PC-9 (cell line): ENCODE data around the gene DLGAP1. TPM values are rescaled to one million over a fixed set of nuclear protein-coding genes. Genes with fewer than 3 reads are reported as not detected.

Source experiments
- BruUV-seq: library from RNA; stranded (reverse); fragments of 400-500 nt; replicated peaks from 2 replicates; lab custom pipeline; 2021; lab: Mats Ljungman, UMichigan
- CTCF ChIA-PET: fragments of 300-600 bp; sonication (Branson Sonifier 250); formaldehyde crosslinking; loops from one replicate; lab custom pipeline; 2022; ENCODE audit warnings: antibody characterized with exemption; lab: Charles Lee
- POLR2A ChIA-PET: fragments of 300-600 bp; sonication (Branson Sonifier 250); formaldehyde crosslinking; loops from one replicate; lab custom pipeline; 2022; ENCODE audit warnings: antibody characterized with exemption; ENCODE audit not compliant: unreplicated experiment; lab: Charles Lee
- DNase-seq, 2 experiments: peaks; one replicate each; pipeline versions ENCODE4 v3.0.0 to v3.0.0-alpha.2; 2015 to 2022; ENCODE audit warnings: mixed read lengths in 1 of 2
- H2AFZ ChIP-seq: fragments of 200-600 bp; sonication (generic); 2 replicates; pipeline ENCODE4 v1.8.1; 2017; ENCODE audit warnings: antibody characterized with exemption
- H3F3A ChIP-seq: fragments of 200-600 bp; sonication (generic); 2 replicates; pipeline ENCODE4 v1.8.1; 2017; ENCODE audit warnings: antibody characterized with exemption, mild to moderate bottlenecking, low read depth; ENCODE audit not compliant: insufficient read depth
- H3K27ac ChIP-seq: fragments of 200-600 bp; sonication (generic); 2 replicates; pipeline ENCODE4 v1.6.1; 2016; ENCODE audit warnings: mixed run types
- H3K27me3 ChIP-seq: fragments of 200-600 bp; sonication (generic); 2 replicates; pipeline ENCODE4 v1.6.1; 2016; ENCODE audit warnings: low read depth, mixed run types; ENCODE audit not compliant: insufficient read depth
- H3K36me3 ChIP-seq: fragments of 200-600 bp; sonication (generic); 2 replicates; pipeline ENCODE4 v1.6.1; 2016; ENCODE audit warnings: low read depth, mixed run types
- H3K4me1 ChIP-seq: fragments of 200-600 bp; sonication (generic); replicated peaks from 2 replicates; pipeline ENCODE4 v1.6.1; 2016; ENCODE audit warnings: mixed run types; ENCODE audit not compliant: insufficient read depth
- H3K4me2 ChIP-seq: fragments of 200-600 bp; sonication (generic); 2 replicates; pipeline ENCODE4 v1.6.1; 2017; ENCODE audit warnings: mixed run types
- H3K4me3 ChIP-seq: fragments of 200-600 bp; sonication (generic); 2 replicates; pipeline ENCODE4 v1.6.1; 2016; ENCODE audit warnings: mixed run types
- H3K79me2 ChIP-seq: fragments of 200-600 bp; sonication (generic); 2 replicates; pipeline ENCODE4 v1.6.1; 2017; ENCODE audit warnings: low read depth, mixed run types
- H3K9me2 ChIP-seq: fragments of 200-600 bp; sonication (generic); 2 replicates; pipeline ENCODE4 v1.8.1; 2017; ENCODE audit warnings: mild to moderate bottlenecking; ENCODE audit not compliant: insufficient read depth
- H3K9me3 ChIP-seq: fragments of 200-600 bp; sonication (generic); 2 replicates; pipeline ENCODE4 v1.8.1; 2016; ENCODE audit warnings: low read depth; ENCODE audit not compliant: insufficient read depth
- H4K20me1 ChIP-seq: fragments of 200-600 bp; sonication (generic); 2 replicates; pipeline ENCODE4 v1.8.1; 2017; ENCODE audit not compliant: insufficient read depth
- CTCF ChIP-seq: fragments of 200-600 bp; sonication (generic); conservative IDR thresholded peaks from 2 replicates; pipeline ENCODE4 v1.6.1; 2017; ENCODE audit warnings: mixed run types, antibody characterized with exemption, mild to moderate bottlenecking, moderate library complexity
- EZH2 ChIP-seq: fragments of 200-600 bp; sonication (generic); IDR thresholded peaks from 2 replicates; pipeline ENCODE4 v1.8.0; 2017; ENCODE audit warnings: antibody characterized with exemption, low read depth
- intact Hi-C: fragments of 100-400 bp; cut with micrococcal nuclease; formaldehyde crosslinking; loops from one replicate; pipeline ENCODE4 v1.10.0; 2022; ENCODE audit not compliant: unreplicated experiment
- total RNA-seq: library from RNA; stranded (reverse); gene quantifications from 2 replicates; pipeline ENCODE4 v1.2.3, GENCODE V29; 2021

The DLGAP1 gene
- total RNA-seq, 1 experiment from 2014 or later: not detected

- no peaks in the 10 kb centered on the region for H3K27me3 ChIP-seq
- H3K9me3 ChIP-seq: no peaks in the 10 kb centered on the region; the same call in 1 of the 2 replicates
- no peak for TF ChIP-seq EZH2
- no peak for TF ChIP-seq CTCF
- intact Hi-C loops: no loop called here
- H3K79me2 ChIP-seq: no peaks in the 10 kb centered on the region
- no peaks in the 10 kb centered on the region for H3K9me2 ChIP-seq
- H3K4me2 ChIP-seq: no peak overlapping the region
- ChIA-PET POLR2A (interaction anchor here (0.6 to 0.8 kb wide), 2 partner anchors 283 to 834 kb away, joined by 4 read pairs; no protein-coding TSS in a partner anchor), CTCF (no interaction called here)
- H3K36me3 ChIP-seq: no peaks in the 10 kb centered on the region
- H3K27ac ChIP-seq: no peak overlapping the region
- H3F3A ChIP-seq: 0 out of 2 replicates have a peak, but pooled peaks cover 4% of the 10 kb centered on the region
- no peak overlapping the region for H2AFZ ChIP-seq
- no peak for DNase-seq
- no peak overlapping the region for H3K4me3 ChIP-seq
- BruUV-seq: no TSS peak
- peaks cover 10% of the 10 kb centered on the region for H3K4me1 ChIP-seq
- no peaks in the 10 kb centered on the region for H4K20me1 ChIP-seq
Measured at GRCh38 chr18:3715231-3716080, 739.7 kb downstream of the DLGAP1 start.

GRCh38 chr18:3713708-3714107 lies 741.4 kb downstream of the DLGAP1 start:
- H3K4me3 ChIP-seq: no peak overlapping the region
- ChIA-PET POLR2A (no interaction called here), CTCF (no interaction called here)
- no peaks in the 10 kb centered on the region for H3K9me3 ChIP-seq
- H3K27me3 ChIP-seq: no peaks in the 10 kb centered on the region
- H3F3A ChIP-seq: 0 out of 2 replicates have a peak, but pooled peaks cover 4% of the 10 kb centered on the region
- H4K20me1 ChIP-seq: no peaks in the 10 kb centered on the region
- no peak for DNase-seq
- no TSS peak for BruUV-seq
- no peak overlapping the region for H3K4me2 ChIP-seq
- intact Hi-C loops: no loop called here
- no peaks in the 10 kb centered on the region for H3K79me2 ChIP-seq
- TF ChIP-seq EZH2 (no peak), CTCF (no peak)
- no peak overlapping the region for H3K27ac ChIP-seq
- H3K4me1 ChIP-seq: peaks cover 11% of the 10 kb centered on the region
- no peak overlapping the region for H2AFZ ChIP-seq
- H3K9me2 ChIP-seq: no peaks in the 10 kb centered on the region
- no peaks in the 10 kb centered on the region for H3K36me3 ChIP-seq

GRCh38 chr18:3713166-3713565 lies 741.9 kb downstream of the DLGAP1 start:
- intact Hi-C loops: no loop called here
- no peak for TF ChIP-seq EZH2
- no peak for TF ChIP-seq CTCF
- Histone ChIP-seq H3K36me3 (no peaks in the 10 kb centered on the region), H2AFZ (no peak overlapping the region), H3K4me2 (no peak overlapping the region), H3F3A (0 out of 2 replicates have a peak, but pooled peaks cover 4% of the 10 kb centered on the region), H3K9me2 (no peaks in the 10 kb centered on the region), H3K4me3 (no peak overlapping the region), H4K20me1 (no peaks in the 10 kb centered on the region), H3K4me1 (peaks cover 11% of the 10 kb centered on the region), H3K79me2 (no peaks in the 10 kb centered on the region), H3K27me3 (no peaks in the 10 kb centered on the region), H3K9me3 (no peaks in the 10 kb centered on the region), H3K27ac (no peak overlapping the region)
- no peak for DNase-seq
- POLR2A ChIA-PET: no interaction called here
- CTCF ChIA-PET: no interaction called here
- no TSS peak for BruUV-seq
